Measurements from ENCODE around the gene SLC9A7.

- TF ChIP-seq CTCF (IDR thresholded peaks at IDR 0.05): no peak
- no peak for TF ChIP-seq POLR2AphosphoS5 (IDR thresholded peaks at IDR 0.05)
- TF ChIP-seq POLR2A (IDR thresholded peaks at IDR 0.05): no peak
- TF ChIP-seq EP300 (IDR thresholded peaks at IDR 0.05; ENCODE audit: low read depth): no peak
Observed at GRCh38 chrX:46627711-46628419, 131.1 kb downstream of the SLC9A7 start.

Measured in transverse colon (tissue), 4 donors.